GM19452 (cell line): ENCODE results near the gene APBA2.

ENCODE experiments used
- ATAC-seq: cut with Tn5 transposase; IDR thresholded peaks from one replicate; pipeline ENCODE4 v1.9.1; 2021; ENCODE audit not compliant: unreplicated experiment

Gene APBA2

DNA sequence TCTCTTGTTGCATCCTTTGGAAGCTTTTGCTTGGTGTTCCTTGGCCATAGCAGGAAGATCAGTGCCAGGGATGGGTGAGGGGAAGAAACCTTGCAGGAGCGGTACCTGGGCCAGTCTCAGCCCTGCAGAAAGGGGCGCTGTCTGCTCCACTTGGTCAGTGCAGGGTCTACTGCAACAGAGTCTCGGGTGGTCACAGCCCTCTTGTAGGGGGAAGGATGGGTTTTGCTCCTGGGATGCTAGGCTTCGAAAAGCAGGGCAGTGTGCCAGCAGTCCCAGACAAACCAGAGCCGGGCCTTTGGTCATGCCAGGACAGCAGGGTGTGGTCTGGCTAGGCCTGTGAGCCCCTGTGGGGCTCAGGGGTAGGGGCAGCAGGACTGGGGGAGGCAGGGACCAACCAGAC lies 186.7 kb downstream of the APBA2 start:
- ATAC-seq, result no peak

- no peak for ATAC-seq
Measured at GRCh38 chr15:29074045-29074444, 188.3 kb downstream of the APBA2 start.

DNA sequence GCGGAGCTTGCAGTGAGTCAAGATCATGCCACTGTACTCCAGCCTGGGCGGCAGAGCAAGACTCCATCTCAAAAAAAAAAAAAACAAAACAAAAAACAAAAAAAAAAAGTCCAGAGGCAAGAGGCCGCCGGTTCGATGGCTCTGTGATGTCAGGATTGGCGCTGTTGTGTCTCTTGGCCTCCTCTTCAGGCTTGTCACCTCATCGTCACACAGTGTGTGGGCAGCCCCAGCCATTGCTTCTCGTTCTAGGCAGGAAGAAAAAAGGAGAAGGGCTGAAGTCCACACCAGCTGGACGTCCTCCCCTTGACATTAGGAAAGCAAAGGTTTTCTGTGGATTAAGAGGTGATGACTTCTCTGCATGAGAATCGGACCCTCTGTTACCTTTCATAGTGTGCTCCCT lies 192.8 kb downstream of the APBA2 start:
- ATAC-seq, result no peak

DNA sequence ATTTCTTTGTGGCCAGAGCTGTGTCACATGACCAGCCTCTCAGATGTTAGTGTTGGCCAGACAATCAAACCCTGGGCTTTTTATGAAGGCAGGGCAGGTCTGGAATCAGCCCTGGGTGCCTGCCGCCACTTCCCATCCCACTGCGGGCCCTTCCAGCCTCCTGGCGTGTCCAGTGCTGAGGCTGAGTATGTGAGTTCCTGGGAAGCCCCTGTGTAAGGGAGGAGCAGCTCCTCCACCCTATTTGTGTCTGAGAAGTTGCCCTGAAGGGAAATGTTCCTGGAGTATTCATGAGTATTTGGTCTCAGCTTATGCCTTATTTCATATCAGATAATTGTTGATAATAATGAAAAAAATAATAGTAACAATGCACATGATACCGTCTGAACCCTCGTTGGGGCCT lies 193.7 kb downstream of the APBA2 start:
- no peak for ATAC-seq

GRCh38 chr15:29081781-29082180 lies 196.0 kb downstream of the APBA2 start:
- ATAC-seq, result no peak

GRCh38 chr15:29083161-29083560 lies 197.4 kb downstream of the APBA2 start:
- no peak for ATAC-seq

DNA sequence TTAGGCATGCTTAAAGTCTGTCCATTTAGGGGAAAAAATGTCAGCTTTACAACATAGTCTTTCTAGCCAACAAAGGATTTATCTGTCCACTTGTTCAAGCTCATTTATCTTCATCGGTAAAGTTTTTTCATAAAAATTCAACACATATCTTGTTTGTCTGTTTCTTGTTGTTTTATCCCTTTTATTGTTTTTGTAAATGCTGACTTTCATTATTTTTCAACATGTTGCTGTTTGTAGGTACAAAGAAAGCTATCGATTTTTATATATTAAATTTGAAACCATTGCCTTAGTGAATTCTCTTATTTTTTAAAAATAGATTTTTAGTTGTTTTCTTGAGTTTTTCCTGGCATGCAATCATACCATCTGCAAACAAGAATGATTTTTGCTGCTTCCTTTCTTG lies 198.1 kb downstream of the APBA2 start:
- no peak for ATAC-seq

GRCh38 chr15:29086001-29086400 lies 200.2 kb downstream of the APBA2 start:
- no peak for ATAC-seq

GRCh38 chr15:29086891-29087290 lies 201.1 kb downstream of the APBA2 start:
- no peak for ATAC-seq

GRCh38 chr15:29087521-29088285 lies 201.9 kb downstream of the APBA2 start:
- ATAC-seq, result no peak

DNA sequence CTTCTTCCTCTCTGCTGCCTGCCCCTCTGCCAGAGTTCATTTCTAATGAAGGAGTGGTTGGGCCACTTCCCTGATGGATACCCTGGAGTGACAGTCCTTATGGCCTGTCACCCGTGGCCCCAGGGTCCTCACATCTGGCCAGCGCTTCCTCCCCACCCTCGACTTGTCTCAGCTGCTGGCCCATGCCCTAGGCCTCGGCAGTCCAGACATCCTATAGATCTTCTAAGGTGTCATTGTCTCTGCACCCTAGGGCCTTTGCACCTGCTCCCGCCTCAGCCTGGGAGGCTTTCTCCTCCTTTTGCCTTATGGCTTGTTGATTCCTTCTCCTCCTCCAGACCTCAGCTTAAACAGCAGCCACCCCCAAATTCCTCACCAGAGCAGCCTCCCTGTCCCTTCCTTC lies 202.9 kb downstream of the APBA2 start:
- ATAC-seq, result no peak

- no peak for ATAC-seq
Measured at GRCh38 chr15:29089731-29090616, 204.2 kb downstream of the APBA2 start.

GRCh38 chr15:29090617-29091466 lies 205.1 kb downstream of the APBA2 start:
- no peak for ATAC-seq

- ATAC-seq, result no peak
Measured at GRCh38 chr15:29091666-29092065, 205.9 kb downstream of the APBA2 start.

- no peak for ATAC-seq
Measured at GRCh38 chr15:29092376-29093064, 206.7 kb downstream of the APBA2 start.

DNA sequence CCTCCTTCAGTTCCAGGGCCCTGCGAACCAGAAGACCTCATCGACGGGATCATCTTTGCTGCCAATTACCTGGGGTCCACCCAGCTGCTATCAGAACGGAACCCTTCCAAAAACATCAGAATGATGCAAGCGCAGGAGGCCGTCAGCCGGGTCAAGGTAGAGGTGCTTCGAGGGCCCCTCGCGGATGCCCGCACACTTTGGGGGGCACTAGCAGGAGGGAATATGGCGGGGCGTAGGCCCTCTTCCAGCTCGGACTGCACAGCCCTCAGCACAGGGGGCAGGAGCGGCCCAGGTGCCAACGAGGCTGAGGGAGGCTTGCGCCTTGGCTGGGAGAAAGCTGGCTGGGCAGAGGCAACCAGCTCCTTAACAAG lies 207.3 kb downstream of the APBA2 start:
- no peak for ATAC-seq

- no peak for ATAC-seq
Measured at GRCh38 chr15:29093696-29094343, 208.0 kb downstream of the APBA2 start.

GRCh38 chr15:29094711-29095110 lies 208.9 kb downstream of the APBA2 start:
- no peak for ATAC-seq

DNA sequence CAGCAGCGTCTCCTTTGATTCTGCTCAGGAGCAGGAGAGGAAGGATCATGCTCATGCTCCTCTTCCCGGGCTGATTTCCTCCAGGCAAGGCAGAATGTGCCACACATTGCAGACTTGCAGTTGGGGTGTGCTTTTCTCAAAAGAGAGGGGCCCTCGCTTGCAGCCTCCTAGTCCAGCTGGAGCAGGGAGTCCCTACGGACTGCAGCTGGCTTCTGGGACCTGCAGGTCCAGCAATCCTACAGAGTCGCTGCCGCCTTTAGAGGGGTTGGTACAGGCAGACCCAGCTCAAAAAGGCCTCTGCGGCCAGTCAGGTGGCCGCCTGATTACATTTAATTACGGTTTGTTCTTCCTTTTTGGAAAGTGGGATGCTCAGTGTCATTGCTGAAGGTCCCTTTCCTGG lies 210.0 kb downstream of the APBA2 start:
- ATAC-seq, result no peak

DNA sequence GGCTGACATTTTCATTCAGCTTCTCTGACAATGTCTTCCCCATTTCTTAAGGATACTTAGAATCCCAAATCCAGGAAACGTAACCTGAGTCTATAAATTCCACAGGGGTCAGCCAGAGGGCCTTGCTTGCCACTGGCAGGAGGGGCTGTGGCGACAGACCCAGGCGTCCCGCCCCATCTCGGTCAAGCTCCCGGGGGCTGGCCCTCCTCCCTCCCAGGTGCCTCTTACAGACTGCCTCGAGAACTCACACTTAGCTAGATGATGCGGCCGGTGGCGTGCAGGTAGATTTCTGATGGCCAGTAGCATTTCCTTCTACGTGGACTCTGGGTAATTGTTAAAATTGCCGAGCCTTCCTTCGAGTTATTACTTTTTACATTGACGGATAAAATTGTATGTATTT lies 211.4 kb downstream of the APBA2 start:
- no peak for ATAC-seq
